NCI-H460 (cell line): ENCODE results near the gene KLHL3. TPM values are rescaled to one million over a fixed set of nuclear protein-coding genes. Genes with fewer than 3 reads are reported as not detected.
A peak's percentile ranks its signal among the peaks of the same experiment; 100 is the strongest.
"Not testable (repeated sequence)": the region's sequence is repeated elsewhere in the genome, so short reads cannot be mapped to it uniquely, and the experiment has no call there.

ENCODE experiments used
- DNase-seq: peaks from one replicate; pipeline ENCODE4 v3.0.0-alpha.2; 2016; ENCODE audit warnings: low read depth; ENCODE audit errors: extremely low read depth
- polyA plus RNA-seq: library from polyadenylated mRNA; depleted of rRNA; stranded (reverse); fragments of >200 nt; gene quantifications from 2 replicates; pipeline ENCODE4 v1.2.3, GENCODE V29; 2014; cell fraction: nucleus; rRNA removed
- total RNA-seq: library from RNA; depleted of rRNA; stranded (reverse); fragments of >200 nt; shearing (Covaris generic); gene quantifications from 2 replicates; pipeline ENCODE4 v1.2.3, GENCODE V29; 2014; rRNA removed

The KLHL3 gene, protein sequence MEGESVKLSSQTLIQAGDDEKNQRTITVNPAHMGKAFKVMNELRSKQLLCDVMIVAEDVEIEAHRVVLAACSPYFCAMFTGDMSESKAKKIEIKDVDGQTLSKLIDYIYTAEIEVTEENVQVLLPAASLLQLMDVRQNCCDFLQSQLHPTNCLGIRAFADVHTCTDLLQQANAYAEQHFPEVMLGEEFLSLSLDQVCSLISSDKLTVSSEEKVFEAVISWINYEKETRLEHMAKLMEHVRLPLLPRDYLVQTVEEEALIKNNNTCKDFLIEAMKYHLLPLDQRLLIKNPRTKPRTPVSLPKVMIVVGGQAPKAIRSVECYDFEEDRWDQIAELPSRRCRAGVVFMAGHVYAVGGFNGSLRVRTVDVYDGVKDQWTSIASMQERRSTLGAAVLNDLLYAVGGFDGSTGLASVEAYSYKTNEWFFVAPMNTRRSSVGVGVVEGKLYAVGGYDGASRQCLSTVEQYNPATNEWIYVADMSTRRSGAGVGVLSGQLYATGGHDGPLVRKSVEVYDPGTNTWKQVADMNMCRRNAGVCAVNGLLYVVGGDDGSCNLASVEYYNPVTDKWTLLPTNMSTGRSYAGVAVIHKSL
- total RNA-seq, result 3.2 and 5.0 TPM in 2 replicates
- 5.5 and 10.1 TPM in 2 replicates for polyA plus RNA-seq

DNA sequence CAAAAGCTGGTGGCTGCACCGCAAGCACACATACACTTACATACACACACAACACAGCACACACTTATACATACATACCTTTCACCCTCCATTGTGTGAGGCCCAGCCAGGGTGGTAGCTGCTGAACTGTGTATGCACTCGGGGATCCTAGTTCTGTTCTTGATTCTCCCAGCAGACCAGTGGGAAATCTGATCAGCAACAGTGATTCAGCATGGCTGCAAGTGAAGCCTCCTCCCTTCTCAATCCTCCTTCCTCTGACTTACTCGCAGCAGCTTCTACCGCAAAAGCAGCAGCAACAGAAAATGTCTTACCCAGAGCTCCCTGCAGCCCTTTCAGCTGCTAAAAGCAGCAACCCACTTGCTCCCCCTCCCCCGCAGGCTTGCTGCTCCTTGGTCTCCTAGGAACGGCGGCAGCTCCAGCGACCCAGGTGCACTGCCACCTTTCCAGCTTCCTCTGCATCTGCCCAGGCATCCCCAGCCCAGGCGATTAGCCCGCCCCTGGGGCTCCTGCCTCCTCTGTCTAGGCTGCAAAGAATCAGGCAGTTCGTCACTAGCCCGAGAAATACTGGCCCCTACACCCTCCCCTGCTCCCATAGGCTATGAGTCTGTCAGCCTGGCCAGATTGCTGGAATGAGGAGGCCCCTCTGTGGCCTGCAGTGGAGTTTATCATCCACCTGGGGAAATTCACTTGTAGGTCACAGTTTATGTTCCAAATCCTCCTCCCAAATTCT, at the start of gene KLHL3:
TSS of gene KLHL3 (minus strand) at position 535 of the 730 bp plus-strand sequence. CDS start at position 92, 443 bp downstream.
- no peak for DNase-seq

DNA sequence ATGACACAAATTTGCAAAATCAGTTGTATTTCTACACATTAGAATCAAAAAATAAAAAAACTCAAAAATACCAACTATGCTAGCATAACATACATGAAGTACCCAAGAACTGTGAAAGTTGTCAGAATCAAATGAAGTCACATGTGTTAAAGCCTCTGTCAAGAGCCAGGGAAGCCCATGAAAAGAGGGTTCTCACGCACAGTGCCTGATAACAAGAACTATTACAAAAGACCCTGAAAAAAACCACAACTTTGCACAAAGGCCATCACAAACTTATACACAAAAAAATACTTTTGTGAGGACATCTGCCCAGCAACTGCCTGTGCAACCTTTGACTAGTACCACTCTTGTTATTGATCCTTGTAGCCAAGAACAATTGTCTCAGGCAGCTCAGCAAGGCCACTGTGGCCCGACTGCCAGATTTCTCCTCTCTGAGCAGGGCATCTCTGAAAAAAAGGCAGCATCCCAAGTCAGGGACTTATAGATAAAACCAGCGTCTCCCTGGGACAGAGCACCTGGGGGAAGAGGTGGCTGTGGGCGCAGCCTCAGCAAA, 47.2 kb upstream of the KLHL3 start:
- DNase-seq, result no peak

DNA sequence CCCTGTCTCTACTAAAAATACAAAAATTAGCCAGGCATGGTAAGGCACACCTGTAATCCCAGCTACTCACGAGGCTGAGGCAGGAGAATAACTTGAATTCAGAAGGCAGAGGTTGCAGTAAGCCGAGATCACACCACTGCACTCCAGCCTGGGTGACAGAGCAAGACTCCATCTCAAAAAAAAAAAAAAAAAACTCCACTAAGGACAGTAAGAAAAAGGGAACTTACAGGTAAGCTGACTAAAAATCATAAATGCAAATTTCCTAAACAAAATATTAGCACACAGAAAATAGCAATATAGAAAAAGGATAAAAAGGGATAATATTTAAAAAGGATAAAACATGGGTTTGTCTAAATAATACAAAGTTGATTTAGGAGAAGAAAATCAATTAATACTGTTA, 46.2 kb upstream of the KLHL3 start:
- no peak for DNase-seq

DNA sequence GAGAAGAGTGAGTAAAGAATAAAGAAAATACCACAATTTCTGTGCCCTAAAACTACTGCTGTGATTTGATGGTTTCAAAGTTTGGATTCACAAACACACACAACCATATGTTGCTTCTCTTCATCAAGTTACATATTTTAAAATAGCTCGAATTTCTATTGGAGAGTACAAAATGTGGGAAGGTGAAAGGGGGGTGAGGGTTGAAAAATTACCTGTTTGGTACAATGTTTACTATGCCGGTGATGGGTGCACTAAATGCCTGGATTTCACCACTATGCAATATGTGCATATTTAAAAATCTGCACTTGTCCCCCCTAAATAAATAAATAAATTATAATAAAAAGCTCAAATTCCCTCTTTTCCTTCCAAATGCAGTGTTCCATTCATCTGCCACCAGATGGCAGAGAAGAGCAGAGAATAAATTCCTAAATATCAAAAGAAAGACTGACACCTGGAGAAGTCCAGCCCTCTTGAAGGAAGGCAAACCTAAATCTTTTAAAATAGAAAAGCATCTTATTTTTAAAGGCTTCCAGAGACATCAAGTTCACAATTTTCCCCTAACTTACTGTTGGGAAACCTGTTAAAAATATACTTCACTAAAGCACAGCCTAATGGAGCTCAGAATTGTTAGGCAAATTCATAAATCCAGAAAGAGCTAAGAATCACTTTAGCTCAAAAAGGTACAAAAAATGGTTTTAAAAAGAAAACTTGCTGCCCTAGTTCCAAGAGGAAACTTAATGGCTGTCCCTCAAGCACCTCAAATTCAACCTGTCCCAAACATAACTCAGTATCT, 43.1 kb upstream of the KLHL3 start:
- peak; percentile 47 for DNase-seq

DNA sequence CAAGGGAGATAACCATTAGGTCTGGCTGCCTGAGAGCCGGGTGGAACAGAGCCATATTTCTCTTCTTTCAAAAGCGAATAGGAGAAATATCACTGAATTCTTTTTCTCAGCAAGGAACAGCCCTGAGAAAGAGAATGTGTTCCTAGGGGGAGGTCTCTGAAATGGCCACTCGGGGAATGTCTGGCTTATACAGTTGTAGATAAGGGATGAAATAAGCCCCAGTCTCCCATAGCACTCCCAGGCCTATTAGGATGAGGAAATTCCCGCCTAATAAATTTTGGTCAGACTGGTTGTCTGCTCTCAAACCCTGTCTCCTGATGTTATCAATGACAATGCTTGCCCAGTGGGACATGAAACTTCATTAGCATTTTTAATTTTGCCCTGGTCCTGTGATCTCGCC, 32.0 kb upstream of the KLHL3 start:
- not testable (repeated sequence) for DNase-seq

DNA sequence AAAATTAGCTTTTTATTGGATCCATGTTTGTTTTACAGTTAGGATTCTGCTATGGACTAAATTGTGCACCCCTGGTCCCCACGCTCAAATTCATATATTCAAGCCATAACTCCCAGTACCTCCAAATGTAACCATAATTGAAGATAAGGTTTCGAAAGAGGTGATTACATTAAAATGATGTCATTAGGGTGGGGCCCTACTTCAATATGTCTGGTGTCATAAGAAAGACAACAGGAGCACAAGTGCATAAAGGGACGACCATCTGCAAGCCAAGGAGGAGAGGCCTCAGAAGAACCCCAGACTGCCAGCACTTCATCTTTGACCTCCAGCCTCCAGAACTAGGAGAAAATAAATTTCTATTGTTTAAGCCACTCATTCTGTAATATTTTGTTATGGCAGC, 25.7 kb upstream of the KLHL3 start:
- DNase-seq, result no peak

DNA sequence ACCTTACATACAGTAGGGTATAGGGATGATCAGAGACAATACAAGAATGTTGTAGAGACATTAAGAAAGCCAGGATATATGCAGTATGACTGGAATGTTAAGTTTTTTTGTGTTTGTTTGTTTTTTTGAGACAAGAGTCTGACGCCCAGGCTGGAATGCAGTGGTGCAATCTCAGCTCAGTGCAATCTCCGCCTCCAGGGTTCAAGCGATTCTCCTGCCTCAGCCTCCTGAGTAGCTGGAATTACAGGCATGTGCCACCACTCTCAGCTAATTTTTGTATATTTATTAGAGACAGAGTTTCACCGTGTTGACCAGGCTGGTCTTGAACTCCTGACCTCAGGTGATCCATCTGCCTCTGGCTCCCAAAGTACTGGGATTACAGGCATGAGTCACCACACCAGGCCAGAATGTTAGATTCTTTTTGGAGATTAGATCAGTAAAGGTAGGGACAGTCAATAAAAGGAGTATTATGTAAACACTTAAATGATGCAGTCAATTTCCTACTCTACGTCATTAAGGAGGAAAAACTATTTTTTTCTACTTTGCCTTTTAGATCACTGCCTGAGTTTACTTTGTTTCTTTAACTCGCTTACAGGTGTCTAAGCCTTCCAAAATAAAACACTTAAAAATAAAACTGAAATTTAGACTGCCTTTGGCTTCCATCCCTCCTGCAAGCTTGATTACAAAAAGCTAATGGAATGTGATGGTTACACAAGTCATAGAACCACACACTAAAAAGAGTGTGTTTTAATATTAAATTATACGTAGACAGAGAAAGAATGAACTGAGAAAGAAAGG, 25.0 kb upstream of the KLHL3 start:
- no peak for DNase-seq

DNA sequence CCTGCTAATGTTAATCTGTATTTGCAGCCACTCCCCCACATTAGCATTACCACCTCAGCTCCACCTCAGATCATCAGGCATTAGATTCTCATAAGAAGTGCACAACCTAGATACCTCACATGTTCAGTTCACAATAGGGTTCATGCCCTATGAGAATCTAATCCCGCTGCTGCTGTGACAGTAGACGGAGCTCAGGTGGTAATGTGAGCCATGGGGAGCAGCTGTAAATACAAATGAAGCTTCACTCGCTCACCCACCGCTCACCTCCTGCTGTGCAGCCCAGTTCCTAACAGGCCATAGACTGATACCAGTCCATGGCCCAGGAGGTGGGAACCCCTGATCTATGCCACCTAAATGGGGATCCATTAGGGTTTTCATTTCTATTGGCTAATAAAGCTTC, 24.4 kb upstream of the KLHL3 start:
- DNase-seq, result no peak

DNA sequence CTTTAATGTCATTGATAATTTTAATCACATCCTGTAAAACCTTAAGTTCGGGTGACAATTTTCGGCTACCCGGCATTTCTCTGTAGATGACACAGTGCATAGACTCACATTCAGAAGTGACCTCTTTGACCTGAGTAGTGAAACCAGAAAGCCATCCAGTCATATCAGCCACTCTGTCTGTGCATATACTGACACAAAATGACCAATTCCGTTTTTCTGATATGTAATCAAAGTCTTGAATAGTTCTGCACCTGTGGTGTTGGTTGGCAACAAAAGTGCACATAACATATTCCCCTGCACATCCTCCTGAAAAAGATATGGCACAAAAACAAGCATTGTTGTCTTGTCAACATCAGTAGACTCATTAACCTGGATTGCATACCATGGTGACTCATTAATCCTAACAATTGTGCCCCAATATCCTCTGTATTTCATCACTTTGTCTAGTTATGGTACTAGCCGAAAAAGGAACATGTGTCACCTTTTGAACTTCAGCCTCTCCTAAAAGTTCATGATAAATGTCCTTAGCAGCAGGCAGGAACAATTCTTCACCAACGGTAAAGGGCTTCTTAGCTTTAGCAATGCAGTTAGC, 22.9 kb upstream of the KLHL3 start:
- no peak for DNase-seq

DNA sequence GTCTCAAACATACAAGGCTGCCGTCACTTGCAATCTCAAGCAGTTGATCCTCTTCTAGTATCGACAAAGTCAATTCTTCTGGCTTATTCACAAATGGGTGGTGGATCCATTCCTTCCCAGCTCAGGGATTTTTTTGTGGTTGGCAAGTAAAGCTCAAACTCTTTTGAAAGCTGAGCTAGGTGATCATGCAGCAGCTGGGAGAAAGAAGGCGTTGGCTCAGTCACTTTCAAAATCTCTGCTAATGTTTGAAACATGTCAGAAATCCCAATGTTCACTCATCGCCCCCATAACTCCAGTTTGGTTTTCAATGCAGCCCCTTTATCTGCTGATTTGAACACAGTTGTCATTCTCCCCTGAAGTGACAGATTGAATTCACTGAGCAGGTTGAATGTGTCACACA, 22.2 kb upstream of the KLHL3 start:
- DNase-seq, result no peak

DNA sequence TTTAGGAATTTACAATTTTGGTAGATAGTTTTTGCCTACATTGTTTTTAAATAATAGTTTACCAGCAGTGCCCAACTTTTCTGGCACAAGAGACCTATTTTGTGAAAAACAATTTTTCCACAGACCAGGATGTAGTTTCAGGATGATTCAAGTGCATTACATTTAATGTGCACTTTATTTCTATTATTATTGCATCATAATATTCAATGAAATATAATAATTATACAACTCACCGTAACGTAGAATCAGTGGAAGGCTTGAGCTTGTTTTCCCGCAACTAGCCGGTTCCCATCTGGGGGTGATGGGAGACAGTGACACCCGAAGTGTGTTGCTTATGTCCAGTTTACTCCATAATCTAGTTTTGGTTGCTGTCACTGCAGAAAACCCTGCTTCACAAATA, 21.7 kb upstream of the KLHL3 start:
- DNase-seq, result no peak

DNA sequence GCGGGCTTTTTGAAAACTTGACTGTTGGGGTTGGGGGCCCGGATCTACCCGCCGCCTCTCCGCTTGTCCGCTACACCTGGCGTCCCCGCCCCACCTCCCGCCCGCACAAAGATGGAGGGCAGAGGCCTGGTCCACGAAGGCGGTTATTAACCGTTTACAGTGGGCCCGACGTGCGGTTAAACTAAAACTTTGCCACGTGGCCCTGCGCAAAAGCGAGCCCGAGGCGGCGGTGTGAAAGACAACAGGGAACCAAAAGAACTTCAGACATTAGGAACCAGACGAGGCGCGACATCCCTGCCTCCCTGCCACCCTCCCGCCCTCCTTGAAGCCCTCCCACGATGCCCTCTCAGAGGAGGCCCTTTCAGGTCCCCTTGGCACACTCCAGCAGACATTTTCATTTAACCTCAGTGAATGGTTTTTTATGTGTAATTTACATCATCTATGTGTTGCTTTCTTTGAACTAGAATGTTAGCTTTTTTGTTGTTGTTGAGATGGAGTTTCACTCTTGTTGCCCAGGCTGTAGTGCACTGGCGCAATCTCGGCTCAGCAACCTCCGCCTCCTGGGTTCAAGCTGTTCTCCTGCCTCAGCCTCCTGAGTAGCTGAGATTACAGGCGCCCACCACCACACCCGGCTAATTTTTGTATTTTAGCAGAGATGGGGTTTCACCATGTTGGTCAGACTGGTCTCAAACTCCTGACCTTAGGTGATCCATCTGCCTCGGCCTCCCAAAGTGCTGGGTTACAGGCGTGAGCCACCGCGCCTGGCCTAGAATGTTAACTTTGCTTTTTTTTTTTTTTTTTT, 19.3 kb upstream of the KLHL3 start:
- DNase-seq, result no peak

DNA sequence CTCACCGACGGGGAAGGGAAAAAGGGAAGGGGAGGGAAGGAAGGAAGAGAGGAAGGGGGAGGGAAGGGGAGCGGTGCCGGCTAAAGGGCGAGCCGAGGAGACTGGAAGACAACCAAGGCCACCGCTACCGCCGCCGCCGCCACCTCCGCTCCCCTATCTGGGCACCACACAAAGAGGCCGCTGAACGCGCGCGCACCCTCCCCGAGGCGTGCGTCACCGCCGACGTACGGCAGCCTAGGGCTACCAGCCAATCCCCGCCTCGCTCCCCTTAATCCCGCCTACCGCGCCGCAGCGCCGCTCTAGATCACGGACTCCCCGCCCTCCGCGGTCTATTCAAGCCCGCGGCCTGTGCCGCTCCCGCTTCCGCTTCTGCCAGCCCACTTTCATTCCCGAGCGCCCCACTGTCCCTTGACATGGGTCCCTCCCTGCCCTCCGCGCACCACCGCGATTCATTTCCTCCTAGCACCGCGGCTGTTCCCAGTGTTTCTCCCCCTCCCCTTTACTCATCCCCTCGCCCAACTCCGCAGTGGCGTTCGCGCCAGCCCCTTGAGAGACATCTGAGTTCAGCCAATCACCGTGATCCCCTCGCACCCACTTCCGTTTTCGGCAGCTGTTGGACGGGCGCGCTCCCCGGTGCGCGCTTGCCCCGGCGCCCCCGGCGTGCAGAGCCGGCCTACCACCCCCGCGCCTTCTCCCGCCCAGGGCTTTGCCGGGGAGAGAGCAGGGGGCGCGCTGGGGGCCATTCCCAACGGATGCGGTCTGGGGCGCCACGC, 18.5 kb upstream of the KLHL3 start, which contains the start of gene HNRNPA0:
TSS of gene HNRNPA0 (minus strand) at position 176 of the 773 bp plus-strand sequence. CDS start 297 bp downstream, outside the sequence.
- peak; percentile 96 for DNase-seq

DNA sequence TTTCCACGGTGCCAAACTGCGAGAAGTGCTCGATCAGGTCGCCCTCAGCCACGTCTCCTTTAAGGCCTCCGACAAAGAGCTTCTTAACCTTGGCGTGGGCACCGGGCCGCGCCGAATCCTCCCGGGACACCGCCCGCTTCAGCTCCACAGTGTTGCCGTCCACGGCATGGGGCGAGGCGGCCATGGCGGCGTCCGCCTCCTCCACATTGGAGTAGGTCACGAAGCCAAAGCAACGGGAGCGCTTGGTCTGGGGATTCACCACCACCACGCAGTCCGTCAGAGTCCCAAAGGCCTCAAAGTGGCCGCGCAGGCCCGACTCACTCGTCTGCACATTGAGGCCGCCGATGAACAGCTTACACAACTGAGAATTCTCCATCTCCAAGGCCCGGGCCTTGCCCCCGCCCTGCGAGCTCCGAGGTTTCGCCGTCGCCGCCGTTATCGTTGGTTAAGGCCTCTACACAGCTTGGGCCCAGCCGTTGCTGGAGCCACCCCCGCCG, 17.9 kb upstream of the KLHL3 start:
- no peak for DNase-seq

DNA sequence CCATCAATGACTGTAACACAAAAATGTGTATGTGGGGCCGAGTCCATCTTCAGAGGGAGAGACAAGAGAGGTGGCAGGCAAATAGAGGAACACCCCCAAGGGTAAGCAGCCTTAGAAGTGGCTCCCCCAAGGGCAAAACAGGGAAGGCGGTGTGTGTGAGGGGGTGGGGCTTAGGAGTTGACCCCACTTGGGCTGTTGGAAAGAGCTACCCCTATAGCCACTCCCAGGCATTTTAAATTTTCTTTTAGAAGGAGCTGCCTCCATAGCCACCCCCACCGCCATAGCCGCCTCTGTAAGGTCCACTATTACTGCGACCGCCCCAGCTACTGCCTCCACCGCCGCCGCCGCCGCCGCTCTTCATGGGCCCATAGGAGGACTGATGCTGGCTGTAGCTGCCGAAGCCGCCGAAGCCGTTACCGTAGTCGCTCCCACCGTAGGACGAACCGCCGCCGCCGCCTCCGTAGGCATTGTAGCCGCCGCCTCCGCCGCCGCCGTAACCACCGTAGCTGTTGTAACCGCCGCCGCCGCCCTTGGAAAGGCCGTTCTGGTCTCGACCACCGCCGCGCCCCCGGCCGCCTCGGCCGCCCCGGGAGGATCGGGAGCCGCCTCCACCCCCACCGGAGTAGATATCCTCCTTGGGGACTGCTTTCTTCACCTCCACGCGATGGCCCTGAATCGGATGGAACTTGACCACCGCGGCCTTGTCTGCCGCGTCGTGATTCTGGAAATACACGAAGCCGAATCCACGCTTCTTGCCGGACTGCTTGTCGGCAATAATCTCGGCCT, 17.2 kb upstream of the KLHL3 start:
- DNase-seq, result no peak

DNA sequence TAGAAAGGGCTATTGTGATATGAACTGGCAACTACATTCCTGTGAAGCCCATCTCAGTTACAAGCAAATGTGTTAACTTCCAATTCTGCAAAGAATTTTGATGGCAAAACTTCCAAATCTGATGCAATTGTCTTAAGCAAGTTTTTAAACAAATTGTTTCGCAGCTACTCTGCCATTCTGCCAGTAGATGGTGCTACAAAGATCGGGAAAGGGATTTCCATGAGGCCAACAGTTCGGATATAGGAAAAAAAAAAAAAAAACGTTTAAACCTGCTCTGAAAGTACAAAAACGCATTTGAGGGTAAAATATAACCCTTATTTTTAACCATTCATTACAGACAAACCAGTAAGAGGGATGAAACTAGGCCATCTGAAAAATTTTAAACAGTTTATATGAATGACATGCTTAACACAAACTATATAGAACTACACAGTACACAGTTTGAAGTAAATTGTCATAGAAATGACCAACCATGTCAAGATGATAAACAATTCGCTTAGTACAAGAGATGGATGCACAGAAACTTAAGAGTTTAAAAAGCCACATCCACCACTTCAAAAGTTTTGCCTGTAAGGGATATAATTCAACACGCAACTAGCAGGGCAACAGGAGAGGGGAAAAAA, 16.1 kb upstream of the KLHL3 start:
- DNase-seq, result peak; percentile 68
